ENCODE data around the gene PIM2.
A peak's percentile ranks its signal among the peaks of the same experiment; 100 is the strongest.
"Not testable (repeated sequence)": the region's sequence is repeated elsewhere in the genome, so short reads cannot be mapped to it uniquely, and the experiment has no call there.

The PIM2 gene

GRCh38 chrX:48904626-48905025, 14.2 kb downstream of the PIM2 start:
- no peak for DNase-seq

GRCh38 chrX:48904180-48904579, 14.6 kb downstream of the PIM2 start:
- DNase-seq, result no peak

GRCh38 chrX:48903290-48903689, 15.5 kb downstream of the PIM2 start:
- DNase-seq, result no peak

- no peak for DNase-seq
These were observed 16.0 kb downstream of the PIM2 start for GRCh38 chrX:48902776-48903175.

- DNase-seq, result no peak
These were observed 16.7 kb downstream of the PIM2 start for GRCh38 chrX:48902135-48902534.

GRCh38 chrX:48901069-48901468, 17.8 kb downstream of the PIM2 start:
- no peak for DNase-seq

- no peak for DNase-seq
These were observed 19.8 kb downstream of the PIM2 start for GRCh38 chrX:48899078-48899410.

- peak; percentile 93 to 94 (median 93) for DNase-seq
These were observed 21.1 kb downstream of the PIM2 start, which contains the start of the genes PQBP1 and TIMM17B for GRCh38 chrX:48897625-48898306. Gene PQBP1 (plus strand): TSS chrX:48897930. CDS start chrX:48898510, 580 bp downstream. Gene TIMM17B (minus strand): TSS chrX:48897768. CDS start chrX:48897749, 19 bp downstream.

GRCh38 chrX:48897157-48897624, 21.6 kb downstream of the PIM2 start:
- DNase-seq, result peak; percentile 81 to 89 (median 84)

- DNase-seq, result peak; percentile 27 to 49 (median 28)
These were observed 22.2 kb downstream of the PIM2 start for GRCh38 chrX:48896611-48897011.

GRCh38 chrX:48894891-48895290, 23.9 kb downstream of the PIM2 start:
- no peak for DNase-seq

GRCh38 chrX:48893556-48894348, 25.1 kb downstream of the PIM2 start:
- DNase-seq, result no peak

GRCh38 chrX:48892896-48893295, 25.9 kb downstream of the PIM2 start:
- no peak for DNase-seq

- peak; percentile 85 to 89 (median 87) for DNase-seq
These were observed 27.2 kb downstream of the PIM2 start for GRCh38 chrX:48891402-48892288.

GRCh38 chrX:48890934-48891401, 27.9 kb downstream of the PIM2 start:
- DNase-seq, result peak in 1 of 3 donors; percentile 21

- DNase-seq, result no peak
These were observed 28.4 kb downstream of the PIM2 start for GRCh38 chrX:48890296-48890925.

GRCh38 chrX:48886586-48886985, 32.2 kb downstream of the PIM2 start:
- not testable (repeated sequence) for DNase-seq

- no peak for DNase-seq
These were observed 35.1 kb downstream of the PIM2 start for GRCh38 chrX:48883729-48884128.

GRCh38 chrX:48876944-48877343, 41.9 kb downstream of the PIM2 start:
- DNase-seq, result peak; percentile 41 to 66 (median 58)

- DNase-seq, result not testable (repeated sequence)
These were observed 46.8 kb downstream of the PIM2 start for GRCh38 chrX:48872017-48872416.

- DNase-seq, result no peak
These were observed 54.6 kb downstream of the PIM2 start for GRCh38 chrX:48864210-48864609.
